GM23338 (cell line): ENCODE measurements around the gene BTBD16. TPM values are rescaled to one million over a fixed set of nuclear protein-coding genes. Genes with fewer than 3 reads are reported as not detected.

Experiments
- ATAC-seq: fragments of 200-7000 bp; cut with Tn5 transposase; 3 replicates; pipeline ENCODE4 v1.9.1; 2020
- DNase-seq: peaks from one replicate; pipeline ENCODE4 v3.0.0-alpha.2; 2015; ENCODE audit warnings: low spot score
- H2AFZ ChIP-seq: fragments of 200-600 bp; sonication (generic); 2 replicates; pipeline ENCODE4 v1.8.0; 2016; ENCODE audit warnings: antibody characterized with exemption, mild to moderate bottlenecking, moderate library complexity
- H3F3A ChIP-seq: fragments of 200-600 bp; sonication (generic); replicated peaks from 2 replicates; pipeline ENCODE4 v1.8.0; 2017; ENCODE audit warnings: antibody characterized with exemption, mixed run types, low read depth
- H3K27ac ChIP-seq: fragments of 200-600 bp; sonication (generic); 2 replicates; pipeline ENCODE4 v1.6.1; 2016; ENCODE audit warnings: low read depth
- H3K27me3 ChIP-seq: fragments of 200-600 bp; sonication (generic); 2 replicates; pipeline ENCODE4 v1.8.0; 2016; ENCODE audit warnings: mild to moderate bottlenecking, mixed run types, moderate library complexity; ENCODE audit not compliant: insufficient read depth
- H3K36me3 ChIP-seq: fragments of 200-600 bp; sonication (generic); 2 replicates; pipeline ENCODE4 v1.8.0; 2016; ENCODE audit warnings: mild to moderate bottlenecking; ENCODE audit not compliant: insufficient read depth
- H3K4me1 ChIP-seq: fragments of 200-600 bp; sonication (generic); 2 replicates; pipeline ENCODE4 v1.8.0; 2016; ENCODE audit warnings: mild to moderate bottlenecking, moderate library complexity; ENCODE audit not compliant: insufficient read depth
- H3K4me2 ChIP-seq: fragments of 200-600 bp; sonication (generic); 2 replicates; pipeline ENCODE4 v1.7.1; 2017; ENCODE audit warnings: mixed run types
- H3K4me3 ChIP-seq: fragments of 200-600 bp; sonication (generic); 2 replicates; pipeline ENCODE4 v1.6.1; 2016; ENCODE audit warnings: mixed run types
- H3K79me2 ChIP-seq: fragments of 200-600 bp; sonication (generic); replicated peaks from 2 replicates; pipeline ENCODE4 v1.8.0; 2017; ENCODE audit warnings: mild to moderate bottlenecking; ENCODE audit not compliant: insufficient read depth
- H3K9me2 ChIP-seq: fragments of 200-600 bp; sonication (generic); 2 replicates; pipeline ENCODE4 v1.8.0; 2017; ENCODE audit not compliant: insufficient read depth
- H4K20me1 ChIP-seq: fragments of 200-600 bp; sonication (generic); replicated peaks from 2 replicates; pipeline ENCODE4 v1.8.0; 2017; ENCODE audit warnings: mild to moderate bottlenecking; ENCODE audit not compliant: insufficient read depth
- H3K27ac Mint-ChIP-seq: 2 replicates; pipeline ENCODE4 v1.8.0; 2020; ENCODE audit warnings: inconsistent platforms, mild to moderate bottlenecking, moderate library complexity, mixed read lengths
- H3K27me3 Mint-ChIP-seq: 3 replicates; pipeline ENCODE4 v1.8.0; 2022; ENCODE audit warnings: low read depth, mild to moderate bottlenecking, moderate library complexity, mixed read lengths, inconsistent platforms; ENCODE audit not compliant: insufficient read depth, poor library complexity
- H3K36me3 Mint-ChIP-seq: 3 replicates; pipeline ENCODE4 v1.8.0; 2021; ENCODE audit warnings: low read depth, mild to moderate bottlenecking, inconsistent platforms, moderate library complexity, mixed read lengths
- H3K4me1 Mint-ChIP-seq: 3 replicates; pipeline ENCODE4 v1.8.0; 2020; ENCODE audit warnings: mild to moderate bottlenecking, inconsistent platforms, mixed read lengths
- H3K4me3 Mint-ChIP-seq: 3 replicates; pipeline ENCODE4 v1.8.0; 2021; ENCODE audit warnings: moderate library complexity, mild to moderate bottlenecking, inconsistent platforms, mixed read lengths
- H3K9me3 Mint-ChIP-seq: 3 replicates; pipeline ENCODE4 v1.8.0; 2020; ENCODE audit warnings: moderate library complexity, mild to moderate bottlenecking, inconsistent platforms, mixed read lengths
- CREB1 ChIP-seq: fragments of 250-450 bp; sonication (Bioruptor Pico); IDR thresholded peaks from 2 replicates; pipeline ENCODE4 v1.5.0; 2020; ENCODE audit warnings: low read depth, mild to moderate bottlenecking, moderate library complexity
- EZH2 ChIP-seq: fragments of 200-600 bp; sonication (generic); IDR thresholded peaks from one replicate; pipeline ENCODE4 v1.8.0; 2017; ENCODE audit warnings: antibody characterized with exemption, mild to moderate bottlenecking, low read depth; ENCODE audit not compliant: unreplicated experiment
- EZH2phosphoT487 ChIP-seq: fragments of 200-600 bp; sonication (generic); IDR thresholded peaks from one replicate; pipeline ENCODE4 v1.8.1; 2018; ENCODE audit warnings: antibody characterized with exemption; ENCODE audit not compliant: unreplicated experiment
- NANOG ChIP-seq: IDR thresholded peaks from 2 replicates; pipeline ENCODE4 v1.6.1; 2016; ENCODE audit warnings: antibody characterized with exemption, borderline replicate concordance
- POLR2AphosphoS5 ChIP-seq: IDR thresholded peaks from 2 replicates; pipeline ENCODE4 v1.6.1; 2016; ENCODE audit warnings: antibody characterized with exemption, low read depth
- ZNF114 ChIP-seq: fragments of 250-450 bp; sonication (Bioruptor Pico); IDR thresholded peaks from 2 replicates; pipeline ENCODE4 v1.5.0; 2020; ENCODE audit warnings: mild to moderate bottlenecking, moderate library complexity
- ZNF331 ChIP-seq: fragments of 250-450 bp; sonication (Bioruptor Pico); IDR thresholded peaks from 2 replicates; pipeline ENCODE4 v1.5.0; 2020; ENCODE audit warnings: low read depth, mild to moderate bottlenecking, moderate library complexity
- polyA plus RNA-seq: library from polyadenylated mRNA; unstranded; fragments of >200 nt; fragmentation: Nextera tagmentation; extraction: Ambion mirVana; gene quantifications from 2 replicates; pipeline ENCODE4 v1.2.1, GENCODE V29; 2016
- total RNA-seq: library from RNA; depleted of rRNA; stranded (reverse); fragments of >200 nt; shearing (Covaris generic); gene quantifications from 2 replicates; pipeline ENCODE4 v1.2.3, GENCODE V29; 2014
- TF ChIP-seq, protein P1 (sequence below): fragments of 250-450 bp; sonication (Bioruptor Pico); IDR thresholded peaks from 2 replicates; pipeline ENCODE4 v1.5.0; 2020; ENCODE audit warnings: mild to moderate bottlenecking, moderate library complexity
- TF ChIP-seq, protein P2 (sequence below), 2 experiments: fragments of 200-600 bp in 1 of 2; sonication (generic) in 1 of 2; conservative IDR thresholded peaks; 2 replicates each; pipeline versions ENCODE4 v1.5.1 to v1.6.1; 2016 to 2017; ENCODE audit warnings: antibody characterized with exemption in 2 of 2, low read depth in 2 of 2, mild to moderate bottlenecking in 2 of 2, moderate library complexity in 1 of 2
- TF ChIP-seq, protein P3 (sequence below): IDR thresholded peaks from 2 replicates; pipeline ENCODE4 v1.6.1; 2016; ENCODE audit warnings: antibody characterized with exemption

BTBD16 gene
- total and polyA plus RNA-seq, 2 experiments from 2014 or later = not detected

- TF ChIP-seq NANOG (no peak), EZH2 (no peak), ZNF114 (CRISPR knock-in tag) (no peak), ZNF331 (no peak), POLR2AphosphoS5 (no peak)
- TF ChIP-seq, protein P1, sequence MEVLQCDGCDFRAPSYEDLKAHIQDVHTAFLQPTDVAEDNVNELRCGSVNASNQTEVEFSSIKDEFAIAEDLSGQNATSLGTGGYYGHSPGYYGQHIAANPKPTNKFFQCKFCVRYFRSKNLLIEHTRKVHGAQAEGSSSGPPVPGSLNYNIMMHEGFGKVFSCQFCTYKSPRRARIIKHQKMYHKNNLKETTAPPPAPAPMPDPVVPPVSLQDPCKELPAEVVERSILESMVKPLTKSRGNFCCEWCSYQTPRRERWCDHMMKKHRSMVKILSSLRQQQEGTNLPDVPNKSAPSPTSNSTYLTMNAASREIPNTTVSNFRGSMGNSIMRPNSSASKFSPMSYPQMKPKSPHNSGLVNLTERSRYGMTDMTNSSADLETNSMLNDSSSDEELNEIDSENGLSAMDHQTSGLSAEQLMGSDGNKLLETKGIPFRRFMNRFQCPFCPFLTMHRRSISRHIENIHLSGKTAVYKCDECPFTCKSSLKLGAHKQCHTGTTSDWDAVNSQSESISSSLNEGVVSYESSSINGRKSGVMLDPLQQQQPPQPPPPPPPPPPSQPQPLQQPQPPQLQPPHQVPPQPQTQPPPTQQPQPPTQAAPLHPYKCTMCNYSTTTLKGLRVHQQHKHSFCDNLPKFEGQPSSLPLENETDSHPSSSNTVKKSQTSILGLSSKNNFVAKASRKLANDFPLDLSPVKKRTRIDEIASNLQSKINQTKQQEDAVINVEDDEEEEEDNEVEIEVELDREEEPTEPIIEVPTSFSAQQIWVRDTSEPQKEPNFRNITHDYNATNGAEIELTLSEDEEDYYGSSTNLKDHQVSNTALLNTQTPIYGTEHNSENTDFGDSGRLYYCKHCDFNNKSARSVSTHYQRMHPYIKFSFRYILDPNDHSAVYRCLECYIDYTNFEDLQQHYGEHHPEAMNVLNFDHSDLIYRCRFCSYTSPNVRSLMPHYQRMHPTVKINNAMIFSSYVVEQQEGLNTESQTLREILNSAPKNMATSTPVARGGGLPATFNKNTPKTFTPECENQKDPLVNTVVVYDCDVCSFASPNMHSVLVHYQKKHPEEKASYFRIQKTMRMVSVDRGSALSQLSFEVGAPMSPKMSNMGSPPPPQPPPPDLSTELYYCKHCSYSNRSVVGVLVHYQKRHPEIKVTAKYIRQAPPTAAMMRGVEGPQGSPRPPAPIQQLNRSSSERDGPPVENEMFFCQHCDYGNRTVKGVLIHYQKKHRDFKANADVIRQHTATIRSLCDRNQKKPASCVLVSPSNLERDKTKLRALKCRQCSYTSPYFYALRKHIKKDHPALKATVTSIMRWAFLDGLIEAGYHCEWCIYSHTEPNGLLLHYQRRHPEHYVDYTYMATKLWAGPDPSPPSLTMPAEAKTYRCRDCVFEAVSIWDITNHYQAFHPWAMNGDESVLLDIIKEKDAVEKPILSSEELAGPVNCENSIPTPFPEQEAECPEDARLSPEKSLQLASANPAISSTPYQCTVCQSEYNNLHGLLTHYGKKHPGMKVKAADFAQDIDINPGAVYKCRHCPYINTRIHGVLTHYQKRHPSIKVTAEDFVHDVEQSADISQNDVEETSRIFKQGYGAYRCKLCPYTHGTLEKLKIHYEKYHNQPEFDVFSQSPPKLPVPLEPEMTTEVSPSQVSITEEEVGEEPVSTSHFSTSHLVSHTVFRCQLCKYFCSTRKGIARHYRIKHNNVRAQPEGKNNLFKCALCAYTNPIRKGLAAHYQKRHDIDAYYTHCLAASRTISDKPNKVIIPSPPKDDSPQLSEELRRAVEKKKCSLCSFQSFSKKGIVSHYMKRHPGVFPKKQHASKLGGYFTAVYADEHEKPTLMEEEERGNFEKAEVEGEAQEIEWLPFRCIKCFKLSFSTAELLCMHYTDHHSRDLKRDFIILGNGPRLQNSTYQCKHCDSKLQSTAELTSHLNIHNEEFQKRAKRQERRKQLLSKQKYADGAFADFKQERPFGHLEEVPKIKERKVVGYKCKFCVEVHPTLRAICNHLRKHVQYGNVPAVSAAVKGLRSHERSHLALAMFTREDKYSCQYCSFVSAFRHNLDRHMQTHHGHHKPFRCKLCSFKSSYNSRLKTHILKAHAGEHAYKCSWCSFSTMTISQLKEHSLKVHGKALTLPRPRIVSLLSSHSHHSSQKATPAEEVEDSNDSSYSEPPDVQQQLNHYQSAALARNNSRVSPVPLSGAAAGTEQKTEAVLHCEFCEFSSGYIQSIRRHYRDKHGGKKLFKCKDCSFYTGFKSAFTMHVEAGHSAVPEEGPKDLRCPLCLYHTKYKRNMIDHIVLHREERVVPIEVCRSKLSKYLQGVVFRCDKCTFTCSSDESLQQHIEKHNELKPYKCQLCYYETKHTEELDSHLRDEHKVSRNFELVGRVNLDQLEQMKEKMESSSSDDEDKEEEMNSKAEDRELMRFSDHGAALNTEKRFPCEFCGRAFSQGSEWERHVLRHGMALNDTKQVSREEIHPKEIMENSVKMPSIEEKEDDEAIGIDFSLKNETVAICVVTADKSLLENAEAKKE (CRISPR knock-in tag) = no peak
Observed at GRCh38 chr10:122380703-122381102, 109.6 kb downstream of the BTBD16 start (continued).

DNA sequence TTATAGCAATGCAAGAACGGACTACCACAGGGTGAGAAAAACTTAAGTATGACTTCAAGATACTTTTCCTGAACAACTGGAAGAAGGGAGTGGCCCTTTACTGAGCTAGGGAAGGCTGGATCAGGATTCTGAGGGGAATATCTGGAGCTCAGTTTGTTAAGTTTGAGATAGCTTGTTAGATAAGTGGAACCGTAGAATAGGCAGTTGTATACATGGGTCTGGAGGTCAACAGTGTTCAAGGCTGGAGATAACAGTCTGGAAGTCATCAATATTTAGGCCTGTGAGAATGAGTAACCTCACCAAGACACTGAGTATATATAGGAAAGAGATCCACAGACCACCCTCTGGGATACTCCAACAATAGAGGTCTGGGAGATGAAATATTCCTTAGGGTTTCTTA is 110.6 kb downstream of the BTBD16 start:
- Mint-ChIP-seq H3K36me3 (peaks cover 9% of the 10 kb centered on the region; the same call in 2 of the 3 replicates), H3K27me3 (peaks cover 2% of the 10 kb centered on the region), H3K9me3 (no peaks in the 10 kb centered on the region; the same call in 2 of the 3 replicates), H3K4me1 (peaks cover 2% of the 10 kb centered on the region; the same call in 2 of the 3 replicates), H3K4me3 (no peak overlapping the region), H3K27ac (no peak overlapping the region)
- DNase-seq (no peak), ATAC-seq (no peak)
- H3K79me2 ChIP-seq = peaks cover 91% of the 10 kb centered on the region
- no peaks in the 10 kb centered on the region for H3K9me2 ChIP-seq
- no peak overlapping the region for H3K4me2 ChIP-seq
- no peaks in the 10 kb centered on the region for H3F3A ChIP-seq
- H3K27ac ChIP-seq = no peak overlapping the region
- peaks cover 16% of the 10 kb centered on the region for H4K20me1 ChIP-seq
- no peak overlapping the region for H2AFZ ChIP-seq
- H3K27me3 ChIP-seq = no peaks in the 10 kb centered on the region
- H3K4me1 ChIP-seq = 0 out of 2 replicates have a peak, but pooled peaks cover 5% of the 10 kb centered on the region
- no peak overlapping the region for H3K4me3 ChIP-seq
- no peaks in the 10 kb centered on the region for H3K36me3 ChIP-seq
- no peak for TF ChIP-seq ZNF331
- TF ChIP-seq, protein P2, sequence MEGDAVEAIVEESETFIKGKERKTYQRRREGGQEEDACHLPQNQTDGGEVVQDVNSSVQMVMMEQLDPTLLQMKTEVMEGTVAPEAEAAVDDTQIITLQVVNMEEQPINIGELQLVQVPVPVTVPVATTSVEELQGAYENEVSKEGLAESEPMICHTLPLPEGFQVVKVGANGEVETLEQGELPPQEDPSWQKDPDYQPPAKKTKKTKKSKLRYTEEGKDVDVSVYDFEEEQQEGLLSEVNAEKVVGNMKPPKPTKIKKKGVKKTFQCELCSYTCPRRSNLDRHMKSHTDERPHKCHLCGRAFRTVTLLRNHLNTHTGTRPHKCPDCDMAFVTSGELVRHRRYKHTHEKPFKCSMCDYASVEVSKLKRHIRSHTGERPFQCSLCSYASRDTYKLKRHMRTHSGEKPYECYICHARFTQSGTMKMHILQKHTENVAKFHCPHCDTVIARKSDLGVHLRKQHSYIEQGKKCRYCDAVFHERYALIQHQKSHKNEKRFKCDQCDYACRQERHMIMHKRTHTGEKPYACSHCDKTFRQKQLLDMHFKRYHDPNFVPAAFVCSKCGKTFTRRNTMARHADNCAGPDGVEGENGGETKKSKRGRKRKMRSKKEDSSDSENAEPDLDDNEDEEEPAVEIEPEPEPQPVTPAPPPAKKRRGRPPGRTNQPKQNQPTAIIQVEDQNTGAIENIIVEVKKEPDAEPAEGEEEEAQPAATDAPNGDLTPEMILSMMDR (conservative IDR thresholded peaks at IDR 0.05; ENCODE audit: low read depth in 2 of 2) = no peak
- TF ChIP-seq CREB1 (CRISPR knock-in tag) = no peak
- TF ChIP-seq NANOG = no peak
- TF ChIP-seq, protein P3, sequence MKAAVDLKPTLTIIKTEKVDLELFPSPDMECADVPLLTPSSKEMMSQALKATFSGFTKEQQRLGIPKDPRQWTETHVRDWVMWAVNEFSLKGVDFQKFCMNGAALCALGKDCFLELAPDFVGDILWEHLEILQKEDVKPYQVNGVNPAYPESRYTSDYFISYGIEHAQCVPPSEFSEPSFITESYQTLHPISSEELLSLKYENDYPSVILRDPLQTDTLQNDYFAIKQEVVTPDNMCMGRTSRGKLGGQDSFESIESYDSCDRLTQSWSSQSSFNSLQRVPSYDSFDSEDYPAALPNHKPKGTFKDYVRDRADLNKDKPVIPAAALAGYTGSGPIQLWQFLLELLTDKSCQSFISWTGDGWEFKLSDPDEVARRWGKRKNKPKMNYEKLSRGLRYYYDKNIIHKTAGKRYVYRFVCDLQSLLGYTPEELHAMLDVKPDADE = no peak
- no peak for TF ChIP-seq EZH2phosphoT487
